HG03469 (cell line): ENCODE data around the gene EDAR.

Experiments
- ATAC-seq: cut with Tn5 transposase; IDR thresholded peaks from one replicate; pipeline ENCODE4 v1.9.1; 2021; ENCODE audit warnings: mild to moderate bottlenecking, moderate library complexity, moderate number of reproducible peaks; ENCODE audit not compliant: unreplicated experiment

EDAR gene

DNA sequence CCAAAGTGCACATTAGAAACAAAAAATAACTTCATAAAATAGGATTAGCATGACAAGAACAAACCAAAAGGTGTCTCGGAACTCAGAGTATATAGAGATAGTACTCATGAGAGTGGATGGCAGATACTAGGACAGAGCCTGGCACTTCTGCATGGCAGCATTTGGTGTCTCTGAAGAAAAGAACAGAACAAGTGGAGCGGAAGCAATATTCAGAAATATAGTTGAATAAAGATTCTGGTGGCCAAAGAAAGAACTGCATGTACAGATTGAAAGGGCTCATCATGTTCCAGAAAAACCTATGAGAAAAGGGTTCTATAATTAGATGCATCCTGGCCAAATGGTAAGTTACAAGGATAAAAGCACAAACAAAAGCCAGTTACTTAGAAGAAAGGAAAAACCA lies 111.5 kb downstream of the EDAR start:
- no peak for ATAC-seq

DNA sequence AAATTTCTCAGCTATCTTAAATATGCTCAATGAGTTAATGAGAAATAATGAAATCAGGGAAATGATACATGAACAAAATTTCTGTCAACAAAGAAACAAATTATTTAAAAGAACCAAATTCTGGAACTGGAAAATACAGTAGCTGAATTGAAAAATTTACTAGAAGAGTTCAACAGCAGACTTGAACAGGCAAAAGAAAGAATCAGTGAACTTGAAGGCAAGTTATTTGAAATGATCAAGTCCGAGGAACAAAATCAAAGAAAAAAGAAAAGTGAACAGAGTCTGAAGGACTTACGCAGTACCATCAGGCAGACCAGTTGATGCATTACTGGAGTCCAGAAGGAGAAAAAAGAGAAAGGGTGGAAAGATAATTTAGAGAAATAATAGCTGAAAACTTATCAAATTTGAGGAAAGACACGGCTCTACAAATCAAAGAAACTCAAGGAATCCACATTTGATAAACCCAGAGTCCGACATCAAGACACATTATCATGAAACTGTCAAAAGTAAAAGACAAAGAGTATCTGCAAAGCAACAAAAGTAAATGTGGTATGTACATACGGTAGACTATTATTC lies 118.9 kb downstream of the EDAR start:
- no peak for ATAC-seq

DNA sequence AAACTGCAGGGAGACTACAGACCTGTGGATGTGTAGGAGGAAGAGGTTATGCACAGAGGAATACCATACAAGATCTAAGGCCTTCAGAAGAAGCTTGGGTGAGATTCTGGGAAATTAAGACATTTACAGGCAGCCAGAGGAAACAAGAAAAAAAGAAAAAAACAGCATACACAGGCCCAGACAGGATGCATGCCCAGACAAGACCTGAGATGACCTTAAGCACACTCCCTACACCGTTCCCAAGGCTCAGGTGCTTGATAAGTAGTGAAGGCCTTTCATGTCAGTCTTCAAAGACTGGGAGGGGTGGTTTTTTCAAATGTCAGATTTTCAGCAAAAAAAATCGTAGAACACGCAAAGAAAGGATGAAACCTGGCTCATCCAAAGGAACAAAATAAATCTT lies 119.5 kb downstream of the EDAR start:
- no peak for ATAC-seq

DNA sequence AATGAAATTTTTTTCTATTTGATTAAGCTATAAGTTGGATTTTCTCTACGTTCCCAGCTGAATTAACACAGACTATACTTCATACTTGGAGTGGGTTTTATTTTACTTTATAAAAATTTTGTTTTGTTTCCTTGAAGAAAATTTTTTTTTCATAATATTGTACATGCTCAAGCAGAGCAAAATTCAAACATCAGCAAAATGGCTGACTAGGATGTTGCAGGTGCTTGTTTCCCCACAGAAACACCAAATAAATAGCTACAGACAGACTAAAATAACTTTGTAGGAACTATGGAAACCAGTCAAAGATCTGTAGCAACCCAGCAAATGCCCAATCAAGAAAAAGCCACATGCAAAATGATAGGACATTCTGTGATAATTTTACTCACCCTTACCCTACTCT lies 120.1 kb downstream of the EDAR start:
- no peak for ATAC-seq

DNA sequence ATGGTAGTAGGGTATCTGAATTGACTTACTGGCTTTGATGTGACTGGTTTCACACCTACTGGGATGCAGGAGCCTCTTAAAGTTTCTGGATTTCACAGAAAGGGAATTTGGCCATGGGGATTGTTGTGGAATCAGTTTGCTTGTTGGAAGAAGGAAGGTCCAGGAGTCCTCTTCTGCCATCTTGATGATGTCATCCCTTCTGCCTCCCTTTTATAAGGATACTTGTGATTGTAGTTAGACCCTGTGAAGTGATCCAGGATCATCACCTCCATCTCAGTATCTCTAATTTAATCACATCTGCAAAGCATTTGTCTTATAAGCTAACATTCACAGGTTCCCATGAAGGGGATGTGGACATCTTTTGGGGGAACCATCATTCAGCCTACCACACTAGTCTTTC lies 123.0 kb downstream of the EDAR start:
- ATAC-seq, result no peak

DNA sequence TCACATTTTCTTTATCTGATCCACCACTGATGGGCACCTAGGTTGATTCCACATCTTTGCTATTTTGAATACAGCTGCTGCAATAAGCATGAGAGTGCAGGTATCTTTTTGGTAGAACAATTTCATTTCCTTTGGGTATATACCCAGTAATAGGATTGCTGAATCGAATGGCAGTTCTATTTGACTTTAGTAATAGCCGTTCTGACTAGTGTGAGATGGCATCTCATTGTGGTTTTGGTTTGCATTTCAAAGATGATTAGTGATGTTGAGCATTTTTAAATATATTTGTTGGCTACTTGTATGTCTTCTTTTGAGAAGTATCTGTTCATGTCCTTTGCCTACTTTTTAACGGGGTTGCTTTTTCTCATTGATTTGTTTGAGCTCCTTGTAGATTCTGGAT lies 130.1 kb downstream of the EDAR start:
- no peak for ATAC-seq

DNA sequence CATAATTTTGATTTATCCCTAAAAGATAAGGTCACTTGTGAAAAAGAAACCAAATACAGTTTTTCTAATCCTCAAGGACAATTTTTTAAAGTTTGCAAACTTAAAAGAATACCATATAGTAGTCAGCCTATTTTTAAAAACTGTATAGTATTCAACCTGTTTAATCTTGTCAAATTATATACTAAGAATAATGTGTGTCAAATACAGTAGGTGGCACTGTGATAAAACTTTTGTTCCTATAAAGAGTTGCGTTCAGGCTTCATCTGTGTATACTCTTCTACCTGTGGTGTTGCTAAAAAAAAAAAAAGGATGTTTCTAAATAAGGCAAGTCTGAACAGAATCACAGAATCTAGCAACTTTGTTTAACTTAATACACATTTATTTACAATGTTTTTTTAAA lies 133.8 kb downstream of the EDAR start:
- no peak for ATAC-seq

DNA sequence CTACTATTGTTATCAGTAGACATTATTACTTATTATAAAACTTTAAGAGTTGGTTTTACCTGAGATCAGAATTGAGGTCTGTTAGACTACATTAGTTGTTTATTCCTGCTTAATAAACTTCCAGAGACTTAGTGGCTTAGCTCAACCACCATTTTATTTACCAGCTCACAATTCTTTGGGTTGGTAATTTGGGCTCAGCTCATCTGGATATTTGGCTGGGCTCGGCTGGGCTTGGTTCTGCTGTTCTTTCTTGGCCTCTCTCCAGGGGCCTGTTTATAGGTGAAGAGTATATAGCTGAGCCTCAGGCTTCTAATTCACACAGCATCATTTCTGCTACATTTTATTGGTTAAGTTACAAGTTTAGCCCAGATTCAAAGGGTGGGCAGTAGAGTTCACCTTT lies 134.5 kb downstream of the EDAR start:
- no peak for ATAC-seq

DNA sequence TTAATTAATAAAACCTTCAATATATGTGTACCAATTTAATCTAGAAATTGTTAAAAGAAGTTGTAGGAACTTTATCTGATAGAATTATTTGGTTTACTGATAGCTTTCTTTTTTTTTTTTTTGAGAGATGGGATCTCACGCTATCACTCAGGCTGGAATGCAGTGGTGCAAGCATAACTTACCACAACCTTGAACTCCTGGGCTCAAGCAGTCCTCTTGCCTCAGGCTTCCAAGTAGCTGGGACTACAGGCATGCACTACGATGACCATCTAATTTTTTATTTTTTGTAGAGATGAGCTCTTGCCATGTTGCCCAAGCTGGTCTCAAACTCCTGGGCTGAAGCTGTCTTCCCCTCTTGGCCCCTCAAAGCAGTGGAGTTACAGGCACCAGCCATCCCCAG lies 135.6 kb downstream of the EDAR start:
- no peak for ATAC-seq

DNA sequence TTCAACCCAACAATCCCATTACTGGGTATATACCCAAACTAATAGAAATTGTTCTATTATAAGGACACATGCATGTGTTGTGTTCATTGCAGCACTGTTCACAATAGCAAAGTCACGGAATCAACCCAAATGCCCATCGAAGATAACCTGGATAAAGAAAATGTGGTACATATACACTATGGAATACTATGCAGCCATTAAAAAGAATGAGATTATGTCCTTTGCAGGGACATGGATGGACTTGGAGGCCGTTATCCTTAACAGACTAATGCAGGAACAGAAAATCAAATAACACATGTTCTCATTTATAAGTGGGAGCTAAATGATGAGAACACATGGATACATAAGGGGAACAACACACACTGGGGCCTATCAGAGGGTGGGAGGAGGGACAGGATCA lies 136.6 kb downstream of the EDAR start:
- ATAC-seq, result no peak

DNA sequence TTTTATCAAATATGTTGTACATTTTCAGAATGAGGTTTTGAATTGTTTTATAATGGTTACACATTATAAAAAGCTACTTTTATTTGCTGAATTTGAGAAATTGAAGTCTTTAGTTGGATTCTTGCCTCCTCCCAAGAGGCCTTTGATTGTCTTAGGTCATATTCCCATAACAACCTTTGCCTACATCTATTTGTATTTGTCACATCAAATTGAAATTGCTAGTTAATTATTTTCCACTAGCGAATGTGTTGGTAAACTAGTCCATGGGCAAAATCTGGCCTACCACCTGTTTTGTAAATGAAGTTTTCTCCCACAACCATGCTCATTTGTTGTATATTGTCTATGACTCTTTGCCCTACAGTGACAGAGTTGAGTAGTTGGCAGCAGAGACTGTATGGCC lies 142.0 kb downstream of the EDAR start:
- ATAC-seq, result no peak

DNA sequence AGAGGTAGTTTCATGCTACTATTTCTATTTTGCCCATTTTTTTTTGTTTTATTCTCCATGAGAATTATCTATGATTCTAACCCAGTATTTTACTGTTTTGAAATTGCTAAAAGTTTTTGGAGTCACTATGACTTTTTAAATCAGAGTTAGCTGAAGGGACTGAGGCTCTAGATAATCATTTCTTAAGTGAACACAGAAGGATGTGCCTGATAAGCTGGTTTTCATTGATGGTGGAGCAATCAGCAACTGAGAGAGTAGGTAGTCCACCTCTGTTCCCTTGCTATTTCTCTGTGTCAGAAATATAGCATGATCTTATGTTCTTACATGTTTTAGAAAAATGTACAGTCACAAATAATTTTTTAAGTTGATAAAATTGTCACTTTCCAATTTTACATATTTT lies 143.1 kb downstream of the EDAR start:
- ATAC-seq, result no peak
